Activated effector memory CD4-positive, alpha-beta T cell treated with Interleukin-2 at 50 U/mL for 16 hours (primary cell): ENCODE measurements around the gene CREBBP.

Experiments
- DNase-seq: peaks from one replicate; pipeline ENCODE4 v3.0.0-alpha.2; 2020

Gene CREBBP

GRCh38 chr16:3792472-3793012 is 88.0 kb downstream of the CREBBP start:
- no peak for DNase-seq

- no peak for DNase-seq
Observed at GRCh38 chr16:3791701-3792100, 88.8 kb downstream of the CREBBP start.

DNA sequence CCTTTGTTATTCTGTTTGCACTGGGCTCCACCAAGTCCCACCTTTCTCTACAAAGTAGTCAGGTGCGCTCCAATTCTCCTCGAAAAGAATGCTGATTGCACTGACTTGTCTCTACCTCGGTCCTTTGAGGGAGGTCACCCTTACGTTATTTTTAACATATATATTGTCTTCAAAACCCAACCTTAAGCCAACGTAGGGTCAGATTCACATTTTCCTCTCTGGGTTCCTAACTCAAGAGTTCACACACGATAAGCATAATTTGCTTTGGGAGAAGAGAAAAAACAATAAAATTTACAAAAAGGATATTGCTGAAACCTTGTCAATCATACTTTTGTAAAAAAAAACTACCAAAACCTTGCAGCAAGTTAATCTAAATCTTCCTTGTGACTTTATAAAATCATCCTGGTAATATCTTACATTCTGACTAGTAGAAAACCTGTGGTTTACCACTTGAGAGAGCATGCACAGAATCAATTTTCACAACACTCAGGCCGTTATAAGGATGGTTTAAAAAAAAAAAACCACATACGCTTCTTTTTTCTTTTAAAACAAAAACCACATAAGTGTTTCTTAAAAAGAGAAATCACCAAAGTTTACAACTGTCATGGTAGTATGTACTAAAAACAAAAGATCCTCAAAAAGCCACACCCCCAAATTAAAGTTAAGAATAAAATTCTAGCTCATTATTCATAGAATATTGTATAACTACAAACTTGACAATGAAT is 91.0 kb downstream of the CREBBP start:
- DNase-seq = no peak

DNA sequence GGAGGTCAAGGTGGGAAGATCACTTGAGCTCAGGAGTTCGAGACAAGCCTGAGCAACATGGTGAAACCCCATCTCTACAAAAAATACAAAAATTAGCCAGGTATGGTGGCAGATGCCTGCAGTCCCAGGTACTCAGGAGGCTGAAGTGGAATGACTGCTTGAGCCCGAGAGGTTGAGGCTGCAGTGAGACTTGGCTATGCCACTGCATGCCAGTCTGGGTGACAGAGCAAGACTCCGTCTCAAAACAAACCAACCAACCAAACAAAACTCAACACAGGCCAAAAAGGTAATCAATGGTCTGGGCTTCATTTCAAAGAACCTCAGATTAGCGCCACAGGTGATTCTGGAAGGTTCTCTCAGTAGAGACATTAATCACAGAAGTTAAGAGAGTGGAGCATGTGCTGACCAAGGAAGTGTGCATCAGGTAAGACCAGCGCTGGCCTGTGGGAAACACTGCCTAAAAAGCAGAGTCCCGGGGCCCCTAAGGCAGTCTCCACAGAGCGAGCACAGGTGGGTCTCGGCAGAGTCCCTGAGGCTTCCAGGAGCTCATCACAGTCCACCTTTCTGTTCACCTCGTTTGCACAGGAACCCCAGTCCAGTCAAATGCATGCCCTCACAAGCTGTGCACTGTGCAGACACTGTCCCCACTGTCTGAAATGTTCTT is 91.7 kb downstream of the CREBBP start:
- no peak for DNase-seq

- DNase-seq = no peak
Observed at GRCh38 chr16:3787924-3788661, 92.4 kb downstream of the CREBBP start.

- DNase-seq = no peak
Observed at GRCh38 chr16:3785413-3785812, 95.1 kb downstream of the CREBBP start.

DNA sequence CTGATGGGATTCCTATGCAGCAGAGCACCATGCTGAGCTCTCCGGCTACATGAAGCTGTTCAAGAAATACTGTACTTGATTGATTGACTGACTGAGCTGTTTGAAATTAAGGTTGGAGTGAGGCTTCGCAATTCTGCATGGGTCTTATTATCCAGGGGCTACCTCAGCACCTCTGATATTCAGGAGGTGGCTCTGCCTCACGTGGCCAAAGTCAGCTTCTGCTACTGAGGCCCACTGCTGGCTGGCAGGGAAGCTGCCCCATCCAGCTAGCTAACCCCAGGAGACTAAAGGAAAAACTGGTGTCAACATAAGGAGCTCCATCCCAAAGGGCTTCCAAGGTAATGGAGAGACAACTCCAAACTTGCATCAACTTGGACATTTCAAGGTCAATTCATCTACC is 97.0 kb downstream of the CREBBP start:
- DNase-seq = no peak

DNA sequence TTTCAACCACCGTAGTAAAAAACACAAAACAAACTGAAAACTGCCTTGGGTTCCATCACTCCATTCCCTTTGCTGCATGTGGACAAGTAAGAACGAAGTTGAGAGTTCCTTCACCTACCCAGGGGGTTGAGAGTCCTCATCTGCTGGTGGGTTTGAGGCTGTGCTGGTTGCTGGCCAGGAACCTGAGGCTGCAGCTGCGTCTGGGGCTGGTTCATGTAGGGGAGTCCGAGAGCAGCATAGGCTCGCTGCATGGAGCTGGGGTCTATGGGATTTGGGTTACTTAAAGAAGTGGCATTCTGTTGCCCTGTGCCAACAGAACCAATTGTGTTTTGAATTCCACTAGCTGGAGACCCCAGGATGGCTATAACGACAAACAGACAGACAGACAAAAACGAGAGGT is 97.9 kb downstream of the CREBBP start:
- no peak for DNase-seq

DNA sequence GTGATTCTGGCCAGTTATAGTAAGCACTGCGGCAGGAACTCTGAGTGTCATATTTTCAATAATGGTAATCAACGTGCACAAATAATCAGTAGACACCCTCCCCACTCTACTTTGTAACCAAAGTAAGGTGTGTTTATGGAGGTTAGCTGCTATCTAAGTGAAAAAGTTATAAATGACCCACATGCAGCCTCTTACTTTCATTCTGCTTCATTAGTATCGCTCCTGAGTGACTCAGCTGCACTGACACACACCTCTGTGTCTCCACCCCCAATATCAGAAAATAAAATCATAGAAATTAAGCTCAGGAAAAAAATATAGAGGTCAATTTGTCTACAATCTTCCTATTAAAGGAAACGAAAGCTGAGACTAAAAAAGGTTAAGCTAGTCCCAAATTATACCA is 99.1 kb downstream of the CREBBP start:
- no peak for DNase-seq

- DNase-seq = no peak
Observed at GRCh38 chr16:3780570-3780969, 99.9 kb downstream of the CREBBP start.

- DNase-seq = no peak
Observed at GRCh38 chr16:3776316-3776715, 104.2 kb downstream of the CREBBP start.

GRCh38 chr16:3774819-3775218 is 105.7 kb downstream of the CREBBP start:
- DNase-seq = no peak

DNA sequence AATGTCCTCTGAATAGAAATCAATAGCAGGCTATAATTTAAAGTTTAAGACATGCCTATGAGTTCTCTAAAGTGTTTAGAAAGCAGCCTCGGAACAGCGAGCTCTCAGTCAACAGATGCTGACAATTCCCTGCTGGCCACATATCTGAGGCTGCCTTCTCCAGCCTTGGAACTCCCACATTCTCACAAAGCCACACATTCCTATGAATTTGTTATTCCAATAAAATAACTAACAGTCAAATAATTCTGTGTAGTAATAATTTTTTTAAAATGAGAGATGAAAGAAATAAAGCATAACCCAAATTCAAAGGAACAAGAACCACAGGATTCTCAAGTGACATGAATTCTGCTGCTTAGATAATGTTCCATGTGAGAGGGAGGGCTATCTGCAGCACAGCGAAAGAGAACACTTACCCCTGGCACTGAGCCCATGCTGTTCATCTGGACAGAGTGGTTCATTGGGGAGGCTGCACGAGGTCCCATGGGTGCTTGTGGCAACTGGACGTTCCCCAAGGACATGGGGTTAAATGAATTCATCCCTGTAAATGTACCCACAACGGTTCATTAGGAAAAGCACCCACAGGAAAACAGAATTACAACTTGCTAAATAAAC is 106.3 kb downstream of the CREBBP start:
- no peak for DNase-seq

DNA sequence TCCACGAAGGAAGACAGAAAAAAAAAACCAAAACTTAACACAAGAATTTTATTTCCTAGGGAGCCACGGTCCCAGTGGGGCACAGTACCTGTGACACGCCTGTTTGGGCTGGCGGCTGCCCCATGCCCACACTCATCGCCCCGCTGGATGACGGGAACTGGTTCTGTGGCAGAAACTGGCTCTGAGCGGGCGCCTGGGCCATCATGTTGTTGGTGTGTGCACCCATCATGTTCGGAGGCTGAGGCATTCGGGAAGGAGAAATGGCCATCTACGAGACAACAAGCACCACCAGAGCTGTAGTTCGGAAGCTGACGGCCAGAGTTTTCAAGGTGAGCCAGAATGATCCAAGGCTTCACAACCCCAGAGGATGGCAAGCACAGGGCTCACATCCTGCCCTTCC is 106.8 kb downstream of the CREBBP start:
- DNase-seq = no peak

DNA sequence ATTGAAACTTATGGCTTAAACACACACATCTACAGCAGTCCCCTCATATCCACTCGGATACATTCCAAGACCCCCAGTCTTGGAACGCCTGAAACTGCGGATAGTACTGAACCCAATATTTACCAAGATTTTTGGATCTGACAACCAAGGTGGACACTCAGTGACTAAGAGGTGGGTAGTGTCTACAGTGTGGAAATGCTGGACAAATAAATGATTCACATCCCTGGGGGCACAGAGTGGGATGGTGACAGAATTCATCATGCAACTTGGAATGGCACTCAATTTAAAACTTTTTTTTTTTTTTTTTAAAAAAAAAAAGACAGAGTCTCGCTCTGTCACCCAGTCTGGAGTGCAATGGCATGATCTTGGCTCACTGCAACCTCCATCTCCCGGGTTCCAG is 109.0 kb downstream of the CREBBP start:
- DNase-seq = no peak

DNA sequence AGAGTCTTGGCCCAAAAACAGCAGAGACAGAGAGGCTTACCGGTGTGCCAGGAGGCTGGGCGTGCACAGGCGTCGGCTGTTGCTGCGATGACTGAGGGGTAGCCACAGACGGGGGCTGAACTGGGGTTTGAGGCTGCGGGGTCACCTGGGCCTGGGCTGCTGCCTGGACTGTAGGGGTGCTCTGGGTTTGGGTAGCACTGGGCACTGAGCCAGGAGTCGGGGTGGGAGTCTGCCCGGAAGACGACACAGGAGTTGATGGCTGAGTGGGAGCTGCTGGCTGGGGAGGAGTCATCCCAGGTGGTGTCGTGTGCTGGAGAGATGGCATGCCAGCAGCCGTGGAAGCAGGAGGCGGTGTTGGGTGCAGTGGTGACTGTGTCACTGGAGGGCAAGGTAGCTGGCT is 110.0 kb downstream of the CREBBP start:
- no peak for DNase-seq

- no peak for DNase-seq
Observed at GRCh38 chr16:3769942-3770341, 110.6 kb downstream of the CREBBP start.

GRCh38 chr16:3769013-3769412 is 111.5 kb downstream of the CREBBP start:
- no peak for DNase-seq

GRCh38 chr16:3767333-3767986 is 113.1 kb downstream of the CREBBP start:
- no peak for DNase-seq

DNA sequence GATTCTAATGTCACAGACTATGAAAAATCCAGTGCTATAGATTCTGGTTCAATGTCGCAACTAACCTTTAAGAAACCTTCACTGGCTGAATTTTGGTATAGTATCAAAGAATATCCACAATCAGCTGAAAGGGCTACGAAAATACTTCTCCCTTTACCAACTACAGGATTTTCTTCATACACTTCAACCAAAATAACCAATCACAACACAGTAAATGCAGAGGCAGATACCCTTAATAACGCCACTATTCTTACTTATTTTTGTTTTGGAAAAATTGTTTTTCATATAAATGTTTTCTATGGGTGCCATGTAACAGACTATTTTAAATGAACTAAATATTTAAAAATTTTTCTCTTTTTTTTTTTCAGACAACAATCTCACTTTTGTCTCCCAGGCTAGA is 114.3 kb downstream of the CREBBP start:
- no peak for DNase-seq

DNA sequence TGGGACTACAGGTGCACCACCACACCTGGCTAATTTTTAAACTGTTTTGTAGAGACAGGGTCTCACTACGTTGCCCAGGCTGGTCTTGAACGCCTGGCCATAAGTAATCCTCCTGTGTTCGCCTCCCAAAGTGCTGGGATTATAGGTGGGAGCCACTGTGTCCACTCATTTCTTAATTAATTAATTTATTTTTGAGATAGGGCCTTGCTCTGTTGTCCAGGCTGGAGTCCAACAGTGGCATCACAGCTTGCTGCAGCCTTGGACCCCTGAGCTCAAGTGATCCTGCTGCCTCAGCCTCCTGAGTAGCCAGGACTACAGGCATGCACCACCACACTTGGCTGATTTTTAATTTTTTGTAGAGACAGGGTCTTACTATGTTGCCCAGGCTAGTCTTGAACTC is 116.1 kb downstream of the CREBBP start:
- DNase-seq = no peak

- no peak for DNase-seq
Observed at GRCh38 chr16:3762107-3762750, 118.3 kb downstream of the CREBBP start.
